ENCODE results near the gene PDLIM1.

PDLIM1 gene

DNA sequence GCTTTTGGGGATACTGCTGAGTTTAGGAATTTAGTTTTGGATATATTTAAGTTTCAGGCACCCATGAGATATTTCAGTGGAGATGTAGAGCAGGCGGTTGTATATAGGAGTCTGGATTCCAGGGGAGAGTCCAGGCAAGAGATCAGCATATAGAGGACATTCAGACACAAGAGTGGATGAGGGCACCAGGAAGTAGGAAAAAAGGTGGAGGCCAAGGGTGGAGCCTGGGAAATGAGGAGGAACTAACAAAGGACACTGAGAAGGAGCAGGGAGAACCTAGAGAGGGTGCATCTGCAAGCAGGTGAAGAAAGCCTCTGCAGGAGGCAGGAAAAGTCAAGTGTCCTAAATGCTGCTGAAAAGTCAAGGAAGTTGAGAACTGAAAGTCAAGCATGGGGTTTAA lies 13.1 kb upstream of the PDLIM1 start:
- TF ChIP-seq, protein P1, sequence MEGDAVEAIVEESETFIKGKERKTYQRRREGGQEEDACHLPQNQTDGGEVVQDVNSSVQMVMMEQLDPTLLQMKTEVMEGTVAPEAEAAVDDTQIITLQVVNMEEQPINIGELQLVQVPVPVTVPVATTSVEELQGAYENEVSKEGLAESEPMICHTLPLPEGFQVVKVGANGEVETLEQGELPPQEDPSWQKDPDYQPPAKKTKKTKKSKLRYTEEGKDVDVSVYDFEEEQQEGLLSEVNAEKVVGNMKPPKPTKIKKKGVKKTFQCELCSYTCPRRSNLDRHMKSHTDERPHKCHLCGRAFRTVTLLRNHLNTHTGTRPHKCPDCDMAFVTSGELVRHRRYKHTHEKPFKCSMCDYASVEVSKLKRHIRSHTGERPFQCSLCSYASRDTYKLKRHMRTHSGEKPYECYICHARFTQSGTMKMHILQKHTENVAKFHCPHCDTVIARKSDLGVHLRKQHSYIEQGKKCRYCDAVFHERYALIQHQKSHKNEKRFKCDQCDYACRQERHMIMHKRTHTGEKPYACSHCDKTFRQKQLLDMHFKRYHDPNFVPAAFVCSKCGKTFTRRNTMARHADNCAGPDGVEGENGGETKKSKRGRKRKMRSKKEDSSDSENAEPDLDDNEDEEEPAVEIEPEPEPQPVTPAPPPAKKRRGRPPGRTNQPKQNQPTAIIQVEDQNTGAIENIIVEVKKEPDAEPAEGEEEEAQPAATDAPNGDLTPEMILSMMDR (IDR thresholded peaks at IDR 0.05; ENCODE audit: extremely low read depth, insufficient read depth, missing control alignments), result no peak
- in situ Hi-C loops (cut with MboI; ENCODE audit: low pct_unique_long_range_greater_than_20kb, low sequenced_read_pairs, unreplicated experiment), result no loop called here
- DNase-seq (ENCODE audit: low spot score), result no peak

GRCh38 chr10:95303535-95303934 lies 12.7 kb upstream of the PDLIM1 start:
- DNase-seq (ENCODE audit: low spot score), result no peak
- TF ChIP-seq, protein P1 (IDR thresholded peaks at IDR 0.05; ENCODE audit: extremely low read depth, insufficient read depth, missing control alignments), result no peak
- in situ Hi-C loops (cut with MboI; ENCODE audit: low pct_unique_long_range_greater_than_20kb, low sequenced_read_pairs, unreplicated experiment), result no loop called here

GRCh38 chr10:95300022-95300539 lies 9.3 kb upstream of the PDLIM1 start:
- TF ChIP-seq, protein P1 (IDR thresholded peaks at IDR 0.05; ENCODE audit: extremely low read depth, insufficient read depth, missing control alignments), result no peak
- in situ Hi-C loops (cut with MboI; ENCODE audit: low pct_unique_long_range_greater_than_20kb, low sequenced_read_pairs, unreplicated experiment), result no loop called here
- no peak for DNase-seq (ENCODE audit: low spot score)

GRCh38 chr10:95297402-95297801 lies 6.6 kb upstream of the PDLIM1 start:
- in situ Hi-C loops (cut with MboI; ENCODE audit: low pct_unique_long_range_greater_than_20kb, low sequenced_read_pairs, unreplicated experiment), result no loop called here
- peak; percentile 38 for DNase-seq (ENCODE audit: low spot score)

DNA sequence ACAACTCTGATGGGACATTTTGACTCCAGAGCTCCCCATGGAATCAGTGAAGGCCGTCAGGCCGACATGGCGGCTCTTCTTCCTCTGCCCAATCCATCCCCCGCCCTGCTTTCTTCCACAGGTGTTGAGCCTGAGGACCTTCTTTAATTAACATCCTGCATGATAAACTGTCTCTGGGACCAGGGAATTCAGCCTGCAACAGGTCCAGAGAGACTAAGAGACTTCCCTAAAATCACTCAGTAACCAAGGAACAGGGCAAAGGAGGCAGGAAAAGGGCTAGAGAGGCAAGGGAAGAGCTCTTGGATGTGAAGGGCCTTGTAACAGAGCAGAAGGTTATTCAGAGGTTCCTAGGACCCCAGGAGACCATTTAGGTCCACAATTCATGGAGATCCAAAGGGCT lies 6.0 kb upstream of the PDLIM1 start:
- DNase-seq (ENCODE audit: low spot score), result no peak
- in situ Hi-C loops (cut with MboI; ENCODE audit: low pct_unique_long_range_greater_than_20kb, low sequenced_read_pairs, unreplicated experiment), result no loop called here

More at GRCh38 chr10:95297402-95297801, 6.6 kb upstream of the PDLIM1 start:
- TF ChIP-seq, protein P1 (IDR thresholded peaks at IDR 0.05; ENCODE audit: extremely low read depth, insufficient read depth, missing control alignments), result no peak

GRCh38 chr10:95295031-95295755 lies 4.4 kb upstream of the PDLIM1 start:
- peak; percentile 83 for DNase-seq (ENCODE audit: low spot score)
- TF ChIP-seq, protein P1 (IDR thresholded peaks at IDR 0.05; ENCODE audit: extremely low read depth, insufficient read depth, missing control alignments), result no peak
- in situ Hi-C loops (cut with MboI; ENCODE audit: low pct_unique_long_range_greater_than_20kb, low sequenced_read_pairs, unreplicated experiment), result no loop called here

More for the DNA sequence above, 6.0 kb upstream of the PDLIM1 start:
- TF ChIP-seq, protein P1 (IDR thresholded peaks at IDR 0.05; ENCODE audit: extremely low read depth, insufficient read depth, missing control alignments), result no peak

All from GM13977 (cell line).